HT1080 (cell line): ENCODE results near the gene WNT16. TPM values are rescaled to one million over a fixed set of nuclear protein-coding genes. Genes with fewer than 3 reads are reported as not detected.
"Not testable (repeated sequence)": the region's sequence is repeated elsewhere in the genome, so short reads cannot be mapped to it uniquely, and the experiment has no call there.

ENCODE experiments used
- DNase-seq: peaks from one replicate; pipeline ENCODE4 v3.0.0-alpha.2; 2015; ENCODE audit warnings: low read depth
- total RNA-seq: library from RNA; depleted of rRNA; stranded (reverse); fragments of >200 nt; shearing (Covaris generic); gene quantifications from 2 replicates; pipeline ENCODE4 v1.2.3, GENCODE V29; 2014

The WNT16 gene
- total RNA-seq, 1 experiment from 2014 or later = not detected

- DNase-seq = no peak
Observed at GRCh38 chr7:121305109-121305508, 23.7 kb upstream of the WNT16 start.

- no peak for DNase-seq
Observed at GRCh38 chr7:121306565-121306964, 22.2 kb upstream of the WNT16 start.

- DNase-seq = no peak
Observed at GRCh38 chr7:121307021-121307574, 21.7 kb upstream of the WNT16 start.

- DNase-seq = no peak
Observed at GRCh38 chr7:121313220-121313792, 15.5 kb upstream of the WNT16 start.

- no peak for DNase-seq
Observed at GRCh38 chr7:121313793-121314676, 14.8 kb upstream of the WNT16 start.

GRCh38 chr7:121315170-121315569 lies 13.6 kb upstream of the WNT16 start:
- DNase-seq = not testable (repeated sequence)

GRCh38 chr7:121322460-121322859 lies 6.3 kb upstream of the WNT16 start:
- no peak for DNase-seq

GRCh38 chr7:121323515-121324302 lies 5.1 kb upstream of the WNT16 start:
- DNase-seq = no peak

- DNase-seq = no peak
Observed at GRCh38 chr7:121327671-121328070, 1.1 kb upstream of the WNT16 start.

- DNase-seq = no peak
Observed at GRCh38 chr7:121329191-121330052, 622 bp downstream of the WNT16 start.

- DNase-seq = no peak
Observed at GRCh38 chr7:121330053-121330833, 1.4 kb downstream of the WNT16 start.

- no peak for DNase-seq
Observed at GRCh38 chr7:121331048-121331447, 2.2 kb downstream of the WNT16 start.

GRCh38 chr7:121331574-121331973 lies 2.8 kb downstream of the WNT16 start:
- no peak for DNase-seq

GRCh38 chr7:121334376-121334775 lies 5.6 kb downstream of the WNT16 start:
- no peak for DNase-seq

- no peak for DNase-seq
Observed at GRCh38 chr7:121334875-121335648, 6.3 kb downstream of the WNT16 start.

GRCh38 chr7:121336579-121336978 lies 7.8 kb downstream of the WNT16 start:
- DNase-seq = no peak

- DNase-seq = peak; percentile 27
Observed at GRCh38 chr7:121337398-121337797, 8.6 kb downstream of the WNT16 start.

- DNase-seq = no peak
Observed at GRCh38 chr7:121339082-121339481, 10.3 kb downstream of the WNT16 start.

GRCh38 chr7:121341933-121342332 lies 13.1 kb downstream of the WNT16 start:
- no peak for DNase-seq
